IPS-20b (cell line): Measurements from ENCODE around the gene NFATC2.

Experiments used
- H3K27ac ChIP-seq: one replicate; pipeline ENCODE4 v1.5.1; 2013; ENCODE audit warnings: low read length
- H3K27me3 ChIP-seq: 2 replicates; pipeline ENCODE4 v1.6.1; 2013; ENCODE audit warnings: mild to moderate bottlenecking, low read length, inconsistent platforms; ENCODE audit not compliant: insufficient read depth
- H3K36me3 ChIP-seq: 2 replicates; pipeline ENCODE4 v1.6.1; 2013; ENCODE audit warnings: low read depth, mild to moderate bottlenecking, inconsistent platforms, low read length, moderate library complexity; ENCODE audit not compliant: insufficient read depth
- H3K4me1 ChIP-seq: 2 replicates; pipeline ENCODE4 v1.6.1; 2013; ENCODE audit warnings: mild to moderate bottlenecking, control low read depth, inconsistent platforms, low read length, moderate library complexity; ENCODE audit not compliant: insufficient read depth
- H3K4me3 ChIP-seq: 2 replicates; pipeline ENCODE4 v1.5.1; 2013; ENCODE audit warnings: mild to moderate bottlenecking, low read length, inconsistent platforms
- H3K9ac ChIP-seq: 2 replicates; pipeline ENCODE4 v1.6.1; 2013; ENCODE audit warnings: low read depth, mild to moderate bottlenecking, inconsistent platforms, low read length, moderate library complexity
- H3K9me3 ChIP-seq: 2 replicates; pipeline ENCODE4 v1.6.1; 2013; ENCODE audit warnings: mild to moderate bottlenecking, low read depth, low read length, inconsistent platforms; ENCODE audit not compliant: insufficient read depth

NFATC2 gene

DNA sequence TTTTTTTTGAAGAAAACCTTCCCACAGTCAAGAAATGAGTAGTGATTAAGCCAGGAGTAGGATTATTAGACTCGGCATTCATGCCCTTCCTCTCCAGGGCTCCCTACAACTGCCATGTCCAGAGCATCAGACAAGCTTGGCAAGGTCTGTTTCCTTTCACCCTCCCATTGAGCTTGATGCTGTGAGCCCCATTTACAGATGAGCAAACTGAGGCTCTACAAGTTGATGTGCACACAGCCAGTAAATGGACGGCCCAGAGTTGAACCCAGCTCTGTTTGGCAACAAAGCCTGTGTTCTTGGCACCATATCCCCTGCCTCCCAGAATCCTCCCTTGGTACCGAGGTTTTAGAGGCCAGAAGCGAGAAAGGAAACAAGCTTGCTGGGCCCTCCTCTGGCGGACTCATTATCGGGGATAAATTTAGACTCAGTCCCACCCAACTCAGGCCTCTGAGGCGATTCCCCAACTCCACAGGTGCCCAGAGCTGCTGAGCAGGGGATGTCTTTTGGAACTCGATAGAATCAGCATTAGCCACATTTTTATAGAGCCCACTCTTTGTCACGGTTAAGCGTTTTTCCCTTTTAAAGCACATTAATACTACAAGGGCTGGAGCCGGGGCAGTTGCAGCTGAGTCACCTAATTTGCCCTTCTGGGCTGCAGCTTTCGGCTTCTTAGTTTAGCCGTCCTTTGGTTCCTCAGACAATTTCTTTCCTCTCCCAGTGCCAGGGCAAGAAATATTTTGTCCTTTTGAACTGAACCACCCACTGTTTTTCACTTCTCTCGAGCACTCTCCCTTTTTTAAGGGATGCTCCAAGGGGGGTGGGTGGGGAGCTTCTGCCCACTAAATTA is 23.0 kb upstream of the NFATC2 start:
- Histone ChIP-seq H3K27me3 (peaks cover 50% of the 10 kb centered on the region), H3K27ac (no peak overlapping the region), H3K9me3 (no peaks in the 10 kb centered on the region), H3K36me3 (no peaks in the 10 kb centered on the region), H3K4me1 (peaks cover 12% of the 10 kb centered on the region; the same call in 1 of the 2 replicates), H3K4me3 (no peak overlapping the region), H3K9ac (no peak overlapping the region)

DNA sequence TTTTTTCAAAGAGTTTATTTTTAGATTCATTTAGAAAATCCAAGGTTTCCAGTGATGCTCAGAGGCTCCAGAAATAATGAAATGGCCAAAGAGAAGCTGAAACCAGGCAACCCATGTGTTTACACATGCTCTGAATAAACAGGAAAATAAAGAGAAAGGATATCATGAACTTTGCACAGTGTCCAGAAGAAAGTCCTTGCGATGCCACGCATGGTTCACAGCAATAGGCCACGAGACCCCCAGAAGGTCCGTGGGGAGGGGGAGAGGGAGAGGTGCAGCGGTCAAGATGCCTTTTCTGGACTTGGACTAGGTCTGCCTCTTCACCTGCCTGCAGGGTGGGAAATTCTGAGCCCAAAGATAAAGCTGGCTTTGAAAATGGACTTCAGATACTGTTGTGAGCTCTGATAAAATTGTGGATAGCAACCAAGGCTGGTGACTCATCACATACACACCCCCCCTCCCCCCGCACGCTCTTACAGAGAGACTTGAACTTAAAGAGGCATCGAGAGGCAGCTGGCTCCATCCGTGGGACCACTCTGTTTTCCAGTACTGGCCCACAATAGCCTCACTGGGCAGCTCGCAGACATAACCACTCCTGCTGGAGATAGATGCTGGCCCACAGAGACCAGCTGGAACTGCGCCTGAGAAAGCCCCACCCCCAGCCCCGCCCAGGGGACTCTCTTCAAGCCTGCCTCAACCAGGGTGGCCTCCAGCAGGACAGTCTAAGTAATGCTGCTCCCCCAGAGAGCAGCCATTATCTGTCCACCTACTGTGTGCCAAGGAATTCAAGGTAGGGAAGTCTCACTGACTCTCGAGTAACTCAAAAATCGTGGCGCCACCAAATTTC is 21.2 kb upstream of the NFATC2 start:
- Histone ChIP-seq H3K9ac (no peak overlapping the region), H3K36me3 (no peaks in the 10 kb centered on the region), H3K4me1 (peaks cover 12% of the 10 kb centered on the region; the same call in 1 of the 2 replicates), H3K27me3 (peaks cover 68% of the 10 kb centered on the region), H3K9me3 (no peaks in the 10 kb centered on the region), H3K4me3 (peak overlapping the region; percentile 79), H3K27ac (no peak overlapping the region)

DNA sequence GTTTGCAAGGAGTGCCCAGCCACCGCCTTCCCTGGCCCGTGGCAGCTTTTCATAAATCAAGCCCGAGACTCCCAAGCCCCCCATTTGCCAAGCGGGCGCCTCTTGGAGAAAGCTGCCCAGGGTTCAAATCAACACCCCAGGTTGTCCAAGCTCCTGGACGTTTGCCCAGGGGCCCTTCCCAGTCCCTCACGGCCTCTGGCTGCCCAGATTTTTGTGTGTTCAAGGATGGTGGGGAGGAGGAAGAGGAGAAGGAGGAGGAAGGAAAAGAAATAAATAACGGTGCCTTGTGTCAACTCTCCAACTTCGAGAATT is 20.6 kb upstream of the NFATC2 start:
- Histone ChIP-seq H3K4me3 (peak overlapping the region; percentile 79), H3K27ac (no peak overlapping the region), H3K36me3 (no peaks in the 10 kb centered on the region), H3K9me3 (no peaks in the 10 kb centered on the region), H3K4me1 (peaks cover 12% of the 10 kb centered on the region; the same call in 1 of the 2 replicates), H3K9ac (peak overlapping the region; percentile 48; the same call in 1 of the 2 replicates), H3K27me3 (peaks cover 68% of the 10 kb centered on the region)

DNA sequence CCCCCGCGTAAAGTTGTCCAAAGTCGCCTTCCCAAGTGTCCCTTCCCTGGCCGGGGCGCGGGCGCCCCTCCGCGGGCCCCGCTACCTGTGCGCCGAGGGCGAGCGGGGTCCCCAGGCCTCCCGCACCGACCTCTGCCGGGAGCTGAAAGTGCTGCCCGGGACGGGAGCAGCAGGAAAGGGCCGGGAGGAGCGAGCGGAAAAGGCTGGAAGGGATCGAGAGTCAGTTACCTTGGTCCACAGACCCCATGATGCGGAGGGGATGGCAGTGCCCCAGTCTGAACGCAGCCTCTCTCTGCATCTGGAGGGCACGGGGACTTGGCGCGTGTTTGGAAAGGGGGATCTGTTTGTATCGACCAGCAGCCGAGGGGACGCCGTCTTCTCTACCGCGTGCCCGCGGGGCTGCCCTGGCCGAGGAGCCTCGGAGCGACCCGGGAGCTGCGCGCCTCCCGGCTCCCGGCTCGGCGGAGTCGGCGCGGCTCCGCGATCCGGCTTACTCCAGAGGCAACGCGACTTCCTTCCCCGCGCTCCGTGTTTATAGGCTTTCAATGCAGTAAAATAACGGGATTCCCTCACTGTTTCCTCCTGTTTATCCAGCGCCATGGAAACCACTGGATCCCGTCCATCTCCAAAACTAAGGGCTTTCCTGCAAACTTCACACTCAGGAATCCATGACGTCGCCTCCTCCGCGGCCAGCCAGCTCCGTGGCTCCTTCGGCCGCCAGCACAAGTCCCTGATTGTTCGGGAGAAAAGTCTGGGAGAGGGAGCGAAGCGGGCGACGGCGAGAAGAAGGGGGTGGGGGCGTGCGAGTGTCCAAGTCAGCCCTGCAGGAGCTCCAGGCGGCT is 20.0 kb upstream of the NFATC2 start:
- Histone ChIP-seq H3K27ac (no peak overlapping the region), H3K9ac (peak overlapping the region; percentile 48; the same call in 1 of the 2 replicates)

DNA sequence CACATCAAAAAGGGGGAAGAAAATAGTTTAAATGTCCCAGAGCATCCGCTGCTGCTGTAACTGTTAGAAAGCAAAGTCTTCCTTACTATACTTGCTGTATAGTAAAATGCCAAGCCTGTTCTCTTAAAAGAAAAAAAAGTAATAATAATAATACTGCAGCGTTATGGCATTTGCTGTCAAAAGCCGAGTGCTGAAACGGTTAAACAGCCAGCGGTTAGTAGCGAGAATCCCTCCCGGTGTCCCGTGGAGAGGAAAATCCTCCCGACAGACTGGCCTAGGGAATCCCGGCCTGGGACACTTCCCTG is 19.5 kb upstream of the NFATC2 start:
- H3K4me3 ChIP-seq: peak overlapping the region; percentile 79
- peak overlapping the region; percentile 48; the same call in 1 of the 2 replicates for H3K9ac ChIP-seq
- peaks cover 68% of the 10 kb centered on the region for H3K27me3 ChIP-seq

More for the DNA sequence above, 20.0 kb upstream of the NFATC2 start:
- peaks cover 12% of the 10 kb centered on the region; the same call in 1 of the 2 replicates for H3K4me1 ChIP-seq
- peaks cover 68% of the 10 kb centered on the region for H3K27me3 ChIP-seq
- H3K36me3 ChIP-seq: no peaks in the 10 kb centered on the region
- H3K4me3 ChIP-seq: peak overlapping the region; percentile 79
- no peaks in the 10 kb centered on the region for H3K9me3 ChIP-seq

DNA sequence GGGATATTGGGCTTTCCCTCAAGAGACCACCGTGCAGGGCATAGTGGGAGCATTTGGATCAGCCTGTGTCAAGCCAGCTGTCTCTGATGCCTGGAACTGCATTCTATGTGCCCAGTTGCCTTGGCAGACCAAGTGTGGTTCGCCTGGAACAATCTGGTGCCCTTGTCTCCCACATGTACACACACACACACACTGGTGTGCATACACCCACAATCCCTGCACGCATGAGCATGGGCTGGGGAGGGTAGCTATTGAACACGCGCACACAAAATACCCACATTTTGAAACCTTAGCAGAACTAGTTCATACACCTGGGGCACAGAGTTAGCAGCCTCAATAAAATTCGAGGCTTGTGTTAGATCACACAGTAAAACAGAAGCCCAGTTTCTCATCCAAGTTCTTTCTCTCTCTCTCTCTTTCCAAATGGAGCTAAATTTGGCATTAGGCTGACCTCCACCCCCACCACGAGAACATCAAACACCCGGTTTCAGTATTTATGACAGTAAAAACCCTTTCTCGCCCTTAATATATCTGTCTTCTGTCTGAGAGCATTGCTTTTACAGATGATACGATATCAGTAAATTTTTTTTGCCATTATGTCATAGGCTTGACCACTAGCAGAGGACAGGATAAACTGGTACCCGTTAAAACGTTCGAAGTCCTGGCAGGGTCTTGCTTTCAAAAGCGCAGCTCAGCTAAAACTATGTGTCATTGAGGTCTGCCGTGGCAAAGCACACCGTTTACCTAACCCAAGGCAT is 18.2 kb upstream of the NFATC2 start:
- no peak overlapping the region for H3K4me3 ChIP-seq
- no peaks in the 10 kb centered on the region for H3K9me3 ChIP-seq
- H3K36me3 ChIP-seq: no peaks in the 10 kb centered on the region
- no peak overlapping the region for H3K9ac ChIP-seq
- peaks cover 69% of the 10 kb centered on the region for H3K27me3 ChIP-seq
- peaks cover 12% of the 10 kb centered on the region; the same call in 1 of the 2 replicates for H3K4me1 ChIP-seq
- no peak overlapping the region for H3K27ac ChIP-seq

More for the DNA sequence above, 19.5 kb upstream of the NFATC2 start:
- Histone ChIP-seq H3K27ac (no peak overlapping the region), H3K9me3 (no peaks in the 10 kb centered on the region), H3K4me1 (peaks cover 12% of the 10 kb centered on the region; the same call in 1 of the 2 replicates), H3K36me3 (no peaks in the 10 kb centered on the region)

DNA sequence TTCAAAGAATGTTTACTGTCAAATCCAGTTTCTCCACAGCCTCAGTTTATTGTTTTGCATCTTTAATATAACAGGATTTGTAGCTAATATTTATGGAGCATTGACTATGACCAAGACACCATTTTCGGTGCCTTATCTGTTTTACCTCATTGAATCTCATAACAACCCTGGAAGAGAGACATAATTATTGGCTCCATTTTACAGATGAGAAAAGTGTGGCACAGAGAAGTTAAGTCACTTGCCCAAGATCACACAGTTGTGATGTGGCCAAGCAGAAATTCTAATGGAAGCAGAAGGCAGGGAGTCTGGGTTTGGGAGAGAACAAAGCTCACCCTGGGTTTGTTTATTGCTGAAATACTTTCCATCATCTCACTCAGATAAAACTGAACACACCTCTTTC is 17.5 kb upstream of the NFATC2 start:
- Histone ChIP-seq H3K4me3 (no peak overlapping the region), H3K27ac (no peak overlapping the region), H3K9me3 (no peaks in the 10 kb centered on the region), H3K36me3 (no peaks in the 10 kb centered on the region), H3K27me3 (peaks cover 65% of the 10 kb centered on the region), H3K9ac (no peak overlapping the region), H3K4me1 (peaks cover 12% of the 10 kb centered on the region; the same call in 1 of the 2 replicates)

DNA sequence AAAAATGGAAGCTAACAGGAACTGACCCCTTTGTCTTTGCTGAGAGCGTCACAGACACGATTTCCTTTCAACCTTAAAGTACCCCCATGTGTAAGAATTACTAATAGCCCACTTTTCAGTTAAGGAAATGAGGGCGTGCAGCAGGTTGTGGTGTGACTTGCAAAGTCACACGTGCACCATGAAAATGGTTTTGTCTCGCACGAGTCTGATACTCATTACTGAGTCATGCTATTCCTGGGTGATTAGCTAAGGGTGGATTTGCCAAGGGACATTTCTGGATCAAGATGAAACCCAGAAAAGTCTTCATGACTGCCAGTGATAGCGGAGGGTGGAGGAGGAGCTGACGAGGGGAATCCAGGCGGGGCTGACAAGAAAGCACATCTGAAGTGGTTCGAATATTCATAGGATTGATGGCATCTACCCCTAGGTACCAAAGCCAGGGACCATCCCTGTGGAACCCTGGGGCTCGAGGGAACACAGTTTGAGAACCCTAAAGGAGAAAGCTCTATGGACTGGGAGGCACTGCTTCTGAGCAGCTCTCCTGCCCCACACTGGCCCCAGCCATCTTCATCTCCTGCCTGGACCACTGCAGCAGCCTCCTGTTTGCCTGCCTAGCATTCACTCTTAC is 12.1 kb upstream of the NFATC2 start:
- no peak overlapping the region for H3K27ac ChIP-seq
- no peaks in the 10 kb centered on the region for H3K9me3 ChIP-seq
- H3K9ac ChIP-seq: no peak overlapping the region
- no peaks in the 10 kb centered on the region for H3K4me1 ChIP-seq
- H3K36me3 ChIP-seq: no peaks in the 10 kb centered on the region
- H3K4me3 ChIP-seq: no peak overlapping the region
- peaks cover 13% of the 10 kb centered on the region for H3K27me3 ChIP-seq

DNA sequence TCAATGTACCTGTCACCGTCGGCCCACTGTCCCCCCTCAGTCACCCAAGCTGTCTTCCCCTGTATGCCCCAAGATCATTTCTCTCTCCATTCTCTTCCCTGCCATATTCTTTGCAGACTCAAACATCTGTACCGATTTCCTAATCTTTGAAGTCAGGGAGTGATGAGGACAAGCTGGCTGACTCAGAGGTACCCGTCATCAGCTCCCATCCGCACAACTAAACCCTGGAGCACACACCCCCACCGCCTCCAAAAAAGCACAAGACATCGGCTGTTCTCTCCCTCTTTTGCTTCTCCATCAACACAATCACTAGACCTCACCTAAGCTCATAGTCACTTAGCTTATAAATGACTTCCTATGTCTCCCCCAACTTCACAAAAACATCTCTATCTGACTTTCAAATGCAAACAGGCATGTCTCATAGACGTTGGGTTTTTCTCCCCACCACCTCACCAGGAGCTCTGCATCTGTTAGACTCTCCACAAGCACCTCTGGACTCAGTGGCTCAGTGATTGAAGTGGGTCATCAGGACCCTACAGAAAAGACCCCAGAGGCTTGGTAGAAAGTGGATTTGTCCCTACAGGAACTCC is 11.5 kb upstream of the NFATC2 start:
- no peak overlapping the region for H3K9ac ChIP-seq
- no peak overlapping the region for H3K4me3 ChIP-seq
- no peaks in the 10 kb centered on the region for H3K4me1 ChIP-seq
- H3K9me3 ChIP-seq: no peaks in the 10 kb centered on the region
- H3K36me3 ChIP-seq: no peaks in the 10 kb centered on the region
- H3K27ac ChIP-seq: no peak overlapping the region
- H3K27me3 ChIP-seq: peaks cover 6% of the 10 kb centered on the region

DNA sequence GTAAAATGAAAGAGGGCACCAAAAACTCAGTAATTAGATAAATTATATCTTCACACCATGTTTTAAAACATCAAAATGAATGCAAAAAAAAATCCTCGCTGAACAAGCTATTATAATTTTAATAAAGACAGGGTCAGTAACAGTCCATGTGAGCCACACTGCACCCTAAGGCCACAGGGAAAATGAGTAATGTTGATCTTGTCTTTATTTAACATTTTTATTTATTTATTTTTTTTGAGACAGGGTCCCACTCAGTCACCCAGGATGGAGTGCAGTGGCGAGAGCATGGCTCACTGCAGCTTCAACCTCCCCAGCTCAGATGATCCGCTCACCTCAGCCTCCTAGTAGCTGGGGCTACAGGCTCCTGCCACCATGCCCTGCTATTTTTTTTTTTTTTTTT is 8.7 kb upstream of the NFATC2 start:
- Histone ChIP-seq H3K4me3 (no peak overlapping the region), H3K27ac (no peak overlapping the region), H3K9me3 (no peaks in the 10 kb centered on the region), H3K36me3 (no peaks in the 10 kb centered on the region), H3K4me1 (no peaks in the 10 kb centered on the region; the same call in 1 of the 2 replicates), H3K9ac (no peak overlapping the region), H3K27me3 (peaks cover 17% of the 10 kb centered on the region)
